Mammary epithelial cell (primary cell): ENCODE results near the gene INTS15.

Experiments used
- CTCF ChIP-seq, 2 donors: IDR thresholded peaks in 1 of 2; conservative IDR thresholded peaks in 1 of 2; 2 replicates each; pipeline ENCODE4 v1.5.1; 2011 to 2012; ENCODE audit warnings: inconsistent platforms in 2 of 2, low read length in 2 of 2, mild to moderate bottlenecking in 2 of 2, control low read depth in 1 of 2, low read depth in 1 of 2; ENCODE audit not compliant: insufficient read depth in 1 of 2; ENCODE audit errors: extremely low read depth in 1 of 2
- EZH2 ChIP-seq: IDR thresholded peaks from 2 replicates; pipeline ENCODE4 v1.6.1; 2012; ENCODE audit warnings: low read length, inconsistent platforms, borderline replicate concordance

GRCh38 chr7:6578114-6579084 is 11.4 kb upstream of the INTS15 start:
- TF ChIP-seq EZH2: no peak
- TF ChIP-seq CTCF (conservative IDR thresholded peaks at IDR 0.05 in 1 of 2, IDR thresholded peaks at IDR 0.05 in 1 of 2; ENCODE audit: extremely low read depth in 1 of 2, insufficient read depth in 1 of 2, low read depth in 1 of 2, low read length in 2 of 2): no peak
